HepG2 (cell line): ENCODE measurements around the gene RAP1A. TPM values are rescaled to one million over a fixed set of nuclear protein-coding genes. Genes with fewer than 3 reads are reported as not detected.

Source experiments
- ASH2L ChIP-seq: fragments of 300-600, 200-600 bp; sonication (generic); IDR thresholded peaks from 2 replicates; pipeline ENCODE4 v1.7.0; 2017; ENCODE audit warnings: low read depth, mild to moderate bottlenecking, moderate library complexity, mixed read lengths, low read length; ENCODE audit not compliant: insufficient read length
- CBX1 ChIP-seq: IDR thresholded peaks from one replicate; pipeline ENCODE4 v1.6.1; 2016; ENCODE audit warnings: antibody characterized with exemption, low read depth
- ELF4 ChIP-seq: sonication (generic); formaldehyde crosslinking; IDR thresholded peaks from 2 replicates; pipeline ENCODE4 v1.5.0; 2020; ENCODE audit warnings: missing genetic modification reagents, mild to moderate bottlenecking, moderate library complexity, borderline replicate concordance
- HMG20A ChIP-seq: IDR thresholded peaks from 2 replicates; pipeline ENCODE4 v1.6.1; 2016; ENCODE audit warnings: borderline replicate concordance
- HNF1B ChIP-seq: sonication (generic); formaldehyde crosslinking; IDR thresholded peaks from 2 replicates; pipeline ENCODE4 v1.5.1; 2020; ENCODE audit warnings: mild to moderate bottlenecking, moderate library complexity, missing genetic modification reagents
- HNRNPK ChIP-seq: fragments of 200-400 bp; formaldehyde crosslinking; IDR thresholded peaks from 2 replicates; pipeline ENCODE4 v1.6.1; 2018; ENCODE audit warnings: low read length, low read depth, moderate library complexity, mild to moderate bottlenecking; ENCODE audit not compliant: poor library complexity, severe bottlenecking
- ISL2 ChIP-seq: sonication (generic); formaldehyde crosslinking; IDR thresholded peaks from 2 replicates; pipeline ENCODE4 v1.5.0; 2020; ENCODE audit warnings: missing genetic modification reagents
- JUND ChIP-seq: sonication (generic); formaldehyde crosslinking; IDR thresholded peaks from 2 replicates; pipeline ENCODE4 v1.8.0; 2022; ENCODE audit warnings: mild to moderate bottlenecking, missing genetic modification reagents
- MEIS2 ChIP-seq: sonication (generic); formaldehyde crosslinking; IDR thresholded peaks from 2 replicates; pipeline ENCODE4 v1.9.0; 2021; ENCODE audit warnings: mild to moderate bottlenecking, missing genetic modification reagents
- POLR2AphosphoS5 ChIP-seq: IDR thresholded peaks from 2 replicates; pipeline ENCODE4 v1.6.1; 2012; ENCODE audit warnings: low read depth, low read length
- RAD51 ChIP-seq: fragments of 450-650 bp; IDR thresholded peaks from 2 replicates; pipeline ENCODE4 v1.6.1; 2016; ENCODE audit warnings: borderline replicate concordance
- YY1 ChIP-seq: IDR thresholded peaks from 2 replicates; pipeline ENCODE4 v1.6.1; 2011; ENCODE audit warnings: low read length, low read depth, moderate library complexity, mild to moderate bottlenecking; ENCODE audit not compliant: insufficient read depth, insufficient replicate concordance
- ZBTB49 ChIP-seq: sonication (generic); formaldehyde crosslinking; IDR thresholded peaks from 2 replicates; pipeline ENCODE4 v1.4.0; 2020; ENCODE audit warnings: missing genetic modification reagents, borderline replicate concordance
- ZKSCAN8 ChIP-seq: IDR thresholded peaks from 2 replicates; pipeline ENCODE4 v1.6.1; 2016; ENCODE audit warnings: borderline replicate concordance, missing genetic modification reagents, missing compliant biosample characterization
- ZNF24 ChIP-seq: fragments of 450-650 bp; IDR thresholded peaks from 2 replicates; pipeline ENCODE4 v1.6.1; 2017; ENCODE audit warnings: antibody characterized with exemption, mild to moderate bottlenecking
- ZNF251 ChIP-seq: sonication (generic); formaldehyde crosslinking; IDR thresholded peaks from 2 replicates; pipeline ENCODE4 v1.9.0; 2021; ENCODE audit warnings: mild to moderate bottlenecking, missing genetic modification reagents
- ZNF296 ChIP-seq: sonication (generic); formaldehyde crosslinking; conservative IDR thresholded peaks from 2 replicates; pipeline ENCODE4 v1.5.0; 2020; ENCODE audit warnings: mild to moderate bottlenecking, missing genetic modification reagents
- ZNF496 ChIP-seq: sonication (generic); formaldehyde crosslinking; IDR thresholded peaks from 2 replicates; pipeline ENCODE4 v1.8.1; 2023; ENCODE audit warnings: mild to moderate bottlenecking, moderate library complexity, missing genetic modification reagents; ENCODE audit not compliant: insufficient replicate concordance
- ZNF646 ChIP-seq: sonication (generic); formaldehyde crosslinking; IDR thresholded peaks from 2 replicates; pipeline ENCODE4 v1.9.0; 2021; ENCODE audit warnings: mild to moderate bottlenecking, missing genetic modification reagents
- polyA plus RNA-seq, 8 experiments: library from polyadenylated mRNA; depleted of rRNA in 3 of 8; stranded (reverse) in 7 of 8; unstranded in 1 of 8; fragments of >200 nt; fragmentation: Illumina TruSeq in 4 of 8; extraction: Trizol in 4 of 8; gene quantifications; 2 replicates each; pipeline versions ENCODE4 v1.2.1 to v1.2.3, GENCODE V29; 2011 to 2016; ENCODE audit warnings: low read depth in 4 of 8, missing spikeins in 1 of 8, mixed read lengths in 1 of 8; ENCODE audit not compliant: insufficient read depth in 1 of 8
- total RNA-seq, 5 experiments: library from RNA; depleted of rRNA; stranded (reverse); fragments of >200 nt; fragmentation: Illumina TruSeq; extraction: Trizol; gene quantifications; 2 replicates each; pipeline ENCODE4 v1.2.3, GENCODE V29; 2016; ENCODE audit warnings: low read depth in 1 of 5

RAP1A gene
- total and polyA plus RNA-seq, 2 of the 13 experiments (the other 11 are each of a cell fraction or from before 2014, with no cell fraction given) = 19.0 to 20.7 TPM

GRCh38 chr1:111739194-111739924 lies 119.8 kb downstream of the RAP1A start, which contains the start of gene INKA2 (continued):
- TF ChIP-seq ZNF646 (CRISPR knock-in tag) (no peak), RAD51 (peak; percentile 43; the same call in 1 of the 2 replicates), HMG20A (CRISPR knock-in tag) (no peak), YY1 (peak; percentile 6), CBX1 (peak; percentile 59), ZNF496 (CRISPR knock-in tag) (no peak), ZNF24 (no peak), JUND (CRISPR knock-in tag) (0 out of 2 replicates have a peak, but pooled peaks have one; percentile 9), ZBTB49 (no peak), ASH2L (peak; percentile 79), POLR2AphosphoS5 (peak; percentile 76), ZNF251 (CRISPR knock-in tag) (no peak; the same call in 1 of the 2 replicates), ISL2 (CRISPR knock-in tag) (peak; percentile 65; the same call in 1 of the 2 replicates), ELF4 (CRISPR knock-in tag) (peak; percentile 1; the same call in 1 of the 2 replicates), ZKSCAN8 (CRISPR knock-in tag) (0 out of 2 replicates have a peak, but pooled peaks have one; percentile 21), ZNF296 (CRISPR knock-in tag) (no peak), HNF1B (no peak; the same call in 1 of the 2 replicates), HNRNPK (peak; percentile 51), MEIS2 (CRISPR knock-in tag) (peak; percentile 79; the same call in 1 of the 2 replicates)
